ENCODE data around the gene MID1IP1.

The MID1IP1 gene

GRCh38 chrX:38803588-38804431 is 2.6 kb downstream of the MID1IP1 start:
- peak overlapping the region; percentile 67 for H3K4me3 ChIP-seq (ENCODE audit: low read depth, low read length)
- no peak for DNase-seq (ENCODE audit: low read depth, low spot score)
- TF ChIP-seq, protein P1, sequence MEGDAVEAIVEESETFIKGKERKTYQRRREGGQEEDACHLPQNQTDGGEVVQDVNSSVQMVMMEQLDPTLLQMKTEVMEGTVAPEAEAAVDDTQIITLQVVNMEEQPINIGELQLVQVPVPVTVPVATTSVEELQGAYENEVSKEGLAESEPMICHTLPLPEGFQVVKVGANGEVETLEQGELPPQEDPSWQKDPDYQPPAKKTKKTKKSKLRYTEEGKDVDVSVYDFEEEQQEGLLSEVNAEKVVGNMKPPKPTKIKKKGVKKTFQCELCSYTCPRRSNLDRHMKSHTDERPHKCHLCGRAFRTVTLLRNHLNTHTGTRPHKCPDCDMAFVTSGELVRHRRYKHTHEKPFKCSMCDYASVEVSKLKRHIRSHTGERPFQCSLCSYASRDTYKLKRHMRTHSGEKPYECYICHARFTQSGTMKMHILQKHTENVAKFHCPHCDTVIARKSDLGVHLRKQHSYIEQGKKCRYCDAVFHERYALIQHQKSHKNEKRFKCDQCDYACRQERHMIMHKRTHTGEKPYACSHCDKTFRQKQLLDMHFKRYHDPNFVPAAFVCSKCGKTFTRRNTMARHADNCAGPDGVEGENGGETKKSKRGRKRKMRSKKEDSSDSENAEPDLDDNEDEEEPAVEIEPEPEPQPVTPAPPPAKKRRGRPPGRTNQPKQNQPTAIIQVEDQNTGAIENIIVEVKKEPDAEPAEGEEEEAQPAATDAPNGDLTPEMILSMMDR (IDR thresholded peaks at IDR 0.05; ENCODE audit: insufficient read depth, low read length, missing control alignments), result no peak
- POLR2A ChIA-PET, result interaction anchor here (0.7 kb wide), 1 partner anchor 126 kb away, joined by 3 read pairs; no protein-coding TSS in a partner anchor
- CTCF ChIA-PET, result no interaction called here

- H3K4me3 ChIP-seq (ENCODE audit: low read depth, low read length), result peak overlapping the region; percentile 67
- TF ChIP-seq, protein P1 (IDR thresholded peaks at IDR 0.05; ENCODE audit: insufficient read depth, low read length, missing control alignments), result no peak
- no peak for DNase-seq (ENCODE audit: low read depth, low spot score)
- ChIA-PET POLR2A (interaction anchor here (0.7 kb wide), 1 partner anchor 126 kb away, joined by 3 read pairs; no protein-coding TSS in a partner anchor), CTCF (no interaction called here)
Observed at GRCh38 chrX:38804432-38804681, 3.1 kb downstream of the MID1IP1 start.

DNA sequence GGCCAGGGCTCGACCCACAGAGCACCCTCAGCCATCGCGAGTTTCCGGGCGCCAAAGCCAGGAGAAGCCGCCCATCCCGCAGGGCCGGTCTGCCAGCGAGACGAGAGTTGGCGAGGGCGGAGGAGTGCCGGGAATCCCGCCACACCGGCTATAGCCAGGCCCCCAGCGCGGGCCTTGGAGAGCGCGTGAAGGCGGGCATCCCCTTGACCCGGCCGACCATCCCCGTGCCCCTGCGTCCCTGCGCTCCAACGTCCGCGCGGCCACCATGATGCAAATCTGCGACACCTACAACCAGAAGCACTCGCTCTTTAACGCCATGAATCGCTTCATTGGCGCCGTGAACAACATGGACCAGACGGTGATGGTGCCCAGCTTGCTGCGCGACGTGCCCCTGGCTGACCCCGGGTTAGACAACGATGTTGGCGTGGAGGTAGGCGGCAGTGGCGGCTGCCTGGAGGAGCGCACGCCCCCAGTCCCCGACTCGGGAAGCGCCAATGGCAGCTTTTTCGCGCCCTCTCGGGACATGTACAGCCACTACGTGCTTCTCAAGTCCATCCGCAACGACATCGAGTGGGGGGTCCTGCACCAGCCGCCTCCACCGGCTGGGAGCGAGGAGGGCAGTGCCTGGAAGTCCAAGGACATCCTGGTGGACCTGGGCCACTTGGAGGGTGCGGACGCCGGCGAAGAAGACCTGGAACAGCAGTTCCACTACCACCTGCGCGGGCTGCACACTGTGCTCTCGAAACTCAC is 3.6 kb downstream of the MID1IP1 start:
- ChIA-PET CTCF (no interaction called here), POLR2A (no interaction called here)
- DNase-seq (ENCODE audit: low read depth, low spot score), result no peak
- peak overlapping the region; percentile 67 for H3K4me3 ChIP-seq (ENCODE audit: low read depth, low read length)
- TF ChIP-seq, protein P1 (IDR thresholded peaks at IDR 0.05; ENCODE audit: insufficient read depth, low read length, missing control alignments), result no peak

- TF ChIP-seq, protein P1 (IDR thresholded peaks at IDR 0.05; ENCODE audit: insufficient read depth, low read length, missing control alignments), result no peak
- peak overlapping the region; percentile 67 for H3K4me3 ChIP-seq (ENCODE audit: low read depth, low read length)
- ChIA-PET POLR2A (interaction anchor here (1.0 kb wide), 1 partner anchor 63 kb away, joined by 3 read pairs; no protein-coding TSS in a partner anchor), CTCF (no interaction called here)
- no peak for DNase-seq (ENCODE audit: low read depth, low spot score)
Observed at GRCh38 chrX:38805432-38806389, 4.5 kb downstream of the MID1IP1 start.

GRCh38 chrX:38806875-38807621 is 5.8 kb downstream of the MID1IP1 start:
- CTCF ChIA-PET, result no interaction called here
- POLR2A ChIA-PET, result no interaction called here
- DNase-seq (ENCODE audit: low read depth, low spot score), result no peak
- TF ChIP-seq, protein P1 (IDR thresholded peaks at IDR 0.05; ENCODE audit: insufficient read depth, low read length, missing control alignments), result no peak
- H3K4me3 ChIP-seq (ENCODE audit: low read depth, low read length), result peak overlapping the region; percentile 23
